Breast epithelium (tissue), 3 donors: Measurements from ENCODE around the gene EEF1AKMT1.

Experiments
- CTCF ChIP-seq, 3 donors: fragments of 450-650 bp; IDR thresholded peaks; one replicate each; pipeline ENCODE4 v1.5.1; 2016 to 2017; ENCODE audit warnings: antibody characterized with exemption in 3 of 3, mild to moderate bottlenecking in 3 of 3, moderate library complexity in 3 of 3
- POLR2A ChIP-seq: fragments of 450-650 bp; IDR thresholded peaks from one replicate; pipeline ENCODE4 v1.6.1; 2016; ENCODE audit warnings: antibody characterized with exemption, mild to moderate bottlenecking, moderate library complexity

DNA sequence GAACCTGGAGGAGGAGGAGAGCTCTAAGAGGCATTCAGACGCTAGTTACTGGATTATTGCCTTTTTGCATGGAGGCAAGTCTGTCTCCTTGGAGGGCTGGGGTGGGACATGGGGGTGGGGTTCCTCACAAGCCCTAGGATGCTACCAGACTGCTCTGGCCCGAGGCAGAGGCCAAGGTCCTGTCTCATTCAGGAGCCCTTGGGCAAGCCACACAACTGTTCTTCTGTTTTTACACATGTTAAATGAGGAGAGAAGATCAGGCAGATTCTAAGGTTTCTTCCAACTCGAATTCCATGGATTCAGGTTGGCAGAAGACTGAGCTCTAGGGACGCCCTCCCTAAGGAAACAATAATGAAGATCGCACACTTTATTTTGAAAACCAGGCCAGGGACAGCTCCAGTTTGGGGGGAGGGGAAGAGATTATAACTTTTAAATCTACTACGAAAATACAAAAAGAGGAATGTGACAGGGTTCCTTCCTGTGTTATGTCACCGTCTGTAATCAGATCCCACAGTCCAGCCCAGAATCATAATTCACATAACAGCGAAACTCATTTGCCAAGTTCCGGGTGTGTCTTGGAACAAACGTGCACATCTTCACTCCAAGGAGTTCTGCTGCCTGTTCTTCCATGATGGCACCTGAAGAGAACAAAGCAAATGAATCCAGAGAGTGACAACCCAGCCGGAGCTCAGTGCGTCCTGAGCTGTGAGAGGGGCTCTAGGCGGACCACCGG, 45.0 kb downstream of the EEF1AKMT1 start:
- no peak for TF ChIP-seq POLR2A
- no peak for TF ChIP-seq CTCF (IDR thresholded peaks at IDR 0.05)
